HEK293 (cell line): ENCODE measurements around the gene CDC34.

Source experiments
- PRDM1 ChIP-seq: fragments of 450-650 bp; formaldehyde crosslinking; IDR thresholded peaks from 2 replicates; pipeline ENCODE4; 2016; ENCODE audit warnings: missing biosample characterization, missing genetic modification characterization
- SCRT1 ChIP-seq: fragments of 450-650 bp; formaldehyde crosslinking; IDR thresholded peaks from 2 replicates; pipeline ENCODE4 v1.5.1; 2016; ENCODE audit warnings: missing biosample characterization, missing genetic modification characterization, borderline replicate concordance
- SETDB1 ChIP-seq: IDR thresholded peaks from one replicate; pipeline ENCODE4 v1.6.1; 2017; ENCODE audit warnings: mild to moderate bottlenecking, low read length, moderate library complexity, mixed read lengths; ENCODE audit not compliant: insufficient read length
- TCF7L2 ChIP-seq: IDR thresholded peaks from 2 replicates; pipeline ENCODE4 v1.6.1; 2011; ENCODE audit warnings: low read depth, mild to moderate bottlenecking, inconsistent platforms, low read length, moderate library complexity, borderline replicate concordance
- ZBTB17 ChIP-seq: fragments of 450-650 bp; formaldehyde crosslinking; IDR thresholded peaks from 2 replicates; pipeline ENCODE4 v1.5.1; 2016; ENCODE audit warnings: missing biosample characterization, missing genetic modification characterization
- ZNF174 ChIP-seq: fragments of 450-650 bp; formaldehyde crosslinking; IDR thresholded peaks from 2 replicates; pipeline ENCODE4 v1.5.0; 2017; ENCODE audit warnings: missing biosample characterization, mild to moderate bottlenecking, missing genetic modification characterization
- ZNF24 ChIP-seq: fragments of 450-650 bp; formaldehyde crosslinking; IDR thresholded peaks from 2 replicates; pipeline ENCODE4 v1.5.1; 2016; ENCODE audit warnings: missing biosample characterization, missing genetic modification characterization
- ZNF473 ChIP-seq: fragments of 450-650 bp; formaldehyde crosslinking; IDR thresholded peaks from 2 replicates; pipeline ENCODE4 v1.5.1; 2017; ENCODE audit warnings: missing biosample characterization, missing genetic modification characterization
- ZNF624 ChIP-seq: fragments of 450-650 bp; formaldehyde crosslinking; IDR thresholded peaks from 2 replicates; pipeline ENCODE4 v1.5.1; 2017; ENCODE audit warnings: missing biosample characterization, missing genetic modification characterization
- TF ChIP-seq, protein P1 (sequence below): fragments of 450-650 bp; formaldehyde crosslinking; IDR thresholded peaks from 2 replicates; pipeline ENCODE4 v1.5.1; 2016; ENCODE audit warnings: missing biosample characterization, missing genetic modification characterization
- TF ChIP-seq, protein P2 (sequence below): fragments of 450-650 bp; formaldehyde crosslinking; IDR thresholded peaks from 2 replicates; pipeline ENCODE4 v1.5.1; 2016; ENCODE audit warnings: missing biosample characterization, missing genetic modification characterization, low read depth

GRCh38 chr19:498511-498891, 33.1 kb upstream of the CDC34 start:
- TF ChIP-seq ZNF624 (no peak), PRDM1 (tag by site-specific recombination) (no peak), TCF7L2 (no peak), ZBTB17 (tag by site-specific recombination) (no peak), SETDB1 (no peak), ZNF174 (tag by site-specific recombination) (no peak), ZNF24 (no peak), ZNF473 (no peak), SCRT1 (tag by site-specific recombination) (no peak)
- TF ChIP-seq, protein P1, sequence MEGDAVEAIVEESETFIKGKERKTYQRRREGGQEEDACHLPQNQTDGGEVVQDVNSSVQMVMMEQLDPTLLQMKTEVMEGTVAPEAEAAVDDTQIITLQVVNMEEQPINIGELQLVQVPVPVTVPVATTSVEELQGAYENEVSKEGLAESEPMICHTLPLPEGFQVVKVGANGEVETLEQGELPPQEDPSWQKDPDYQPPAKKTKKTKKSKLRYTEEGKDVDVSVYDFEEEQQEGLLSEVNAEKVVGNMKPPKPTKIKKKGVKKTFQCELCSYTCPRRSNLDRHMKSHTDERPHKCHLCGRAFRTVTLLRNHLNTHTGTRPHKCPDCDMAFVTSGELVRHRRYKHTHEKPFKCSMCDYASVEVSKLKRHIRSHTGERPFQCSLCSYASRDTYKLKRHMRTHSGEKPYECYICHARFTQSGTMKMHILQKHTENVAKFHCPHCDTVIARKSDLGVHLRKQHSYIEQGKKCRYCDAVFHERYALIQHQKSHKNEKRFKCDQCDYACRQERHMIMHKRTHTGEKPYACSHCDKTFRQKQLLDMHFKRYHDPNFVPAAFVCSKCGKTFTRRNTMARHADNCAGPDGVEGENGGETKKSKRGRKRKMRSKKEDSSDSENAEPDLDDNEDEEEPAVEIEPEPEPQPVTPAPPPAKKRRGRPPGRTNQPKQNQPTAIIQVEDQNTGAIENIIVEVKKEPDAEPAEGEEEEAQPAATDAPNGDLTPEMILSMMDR = no peak
- TF ChIP-seq, protein P2, sequence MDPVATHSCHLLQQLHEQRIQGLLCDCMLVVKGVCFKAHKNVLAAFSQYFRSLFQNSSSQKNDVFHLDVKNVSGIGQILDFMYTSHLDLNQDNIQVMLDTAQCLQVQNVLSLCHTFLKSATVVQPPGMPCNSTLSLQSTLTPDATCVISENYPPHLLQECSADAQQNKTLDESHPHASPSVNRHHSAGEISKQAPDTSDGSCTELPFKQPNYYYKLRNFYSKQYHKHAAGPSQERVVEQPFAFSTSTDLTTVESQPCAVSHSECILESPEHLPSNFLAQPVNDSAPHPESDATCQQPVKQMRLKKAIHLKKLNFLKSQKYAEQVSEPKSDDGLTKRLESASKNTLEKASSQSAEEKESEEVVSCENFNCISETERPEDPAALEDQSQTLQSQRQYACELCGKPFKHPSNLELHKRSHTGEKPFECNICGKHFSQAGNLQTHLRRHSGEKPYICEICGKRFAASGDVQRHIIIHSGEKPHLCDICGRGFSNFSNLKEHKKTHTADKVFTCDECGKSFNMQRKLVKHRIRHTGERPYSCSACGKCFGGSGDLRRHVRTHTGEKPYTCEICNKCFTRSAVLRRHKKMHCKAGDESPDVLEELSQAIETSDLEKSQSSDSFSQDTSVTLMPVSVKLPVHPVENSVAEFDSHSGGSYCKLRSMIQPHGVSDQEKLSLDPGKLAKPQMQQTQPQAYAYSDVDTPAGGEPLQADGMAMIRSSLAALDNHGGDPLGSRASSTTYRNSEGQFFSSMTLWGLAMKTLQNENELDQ = no peak
